WTC11 (cell line): ENCODE measurements around the gene AR.

Experiments
- ATF1 ChIP-seq: sonication (generic); formaldehyde crosslinking; IDR thresholded peaks from 2 replicates; pipeline ENCODE4 v1.8.1; 2023; ENCODE audit warnings: mild to moderate bottlenecking, moderate library complexity, missing genetic modification reagents
- ESRRA ChIP-seq: sonication (generic); formaldehyde crosslinking; IDR thresholded peaks from 2 replicates; pipeline ENCODE4 v1.8.1; 2022; ENCODE audit warnings: mild to moderate bottlenecking, missing genetic modification reagents, borderline replicate concordance
- FOXP1 ChIP-seq: sonication (generic); formaldehyde crosslinking; IDR thresholded peaks from 2 replicates; pipeline ENCODE4 v1.8.0; 2022; ENCODE audit warnings: missing genetic modification reagents, mild to moderate bottlenecking, moderate library complexity, borderline replicate concordance
- GTF2I ChIP-seq: fragments of 250-450 bp; sonication (Bioruptor Pico); conservative IDR thresholded peaks from 2 replicates; pipeline ENCODE4 v1.4.0; 2021; ENCODE audit warnings: mild to moderate bottlenecking
- NFE2L1 ChIP-seq: sonication (generic); formaldehyde crosslinking; IDR thresholded peaks from 2 replicates; pipeline ENCODE4 v1.8.1; 2023; ENCODE audit warnings: missing genetic modification reagents
- TCF7 ChIP-seq: sonication (generic); formaldehyde crosslinking; IDR thresholded peaks from 2 replicates; pipeline ENCODE4 v1.8.0; 2022; ENCODE audit warnings: mild to moderate bottlenecking, low read depth, missing genetic modification reagents, moderate library complexity
- TEAD4 ChIP-seq: sonication (generic); formaldehyde crosslinking; IDR thresholded peaks from 2 replicates; pipeline ENCODE4 v1.8.0; 2022; ENCODE audit warnings: mild to moderate bottlenecking, missing genetic modification reagents
- ZNF219 ChIP-seq: sonication (generic); formaldehyde crosslinking; IDR thresholded peaks from 2 replicates; pipeline ENCODE4 v1.8.0; 2023; ENCODE audit warnings: missing genetic modification reagents, mild to moderate bottlenecking, borderline replicate concordance
- ZNF232 ChIP-seq: sonication (generic); formaldehyde crosslinking; IDR thresholded peaks from 2 replicates; pipeline ENCODE4 v1.8.0; 2022; ENCODE audit warnings: mild to moderate bottlenecking, missing genetic modification reagents
- TF ChIP-seq, protein P1 (sequence below): fragments of 200-600 bp; IDR thresholded peaks from 2 replicates; pipeline ENCODE4 v1.8.0; 2022; ENCODE audit warnings: antibody characterized with exemption
- TF ChIP-seq, protein P2 (sequence below): sonication (generic); formaldehyde crosslinking; IDR thresholded peaks from 2 replicates; pipeline ENCODE4 v1.8.1; 2022; ENCODE audit warnings: low read depth, mild to moderate bottlenecking, moderate library complexity, missing genetic modification reagents, borderline replicate concordance
- TF ChIP-seq, protein P3 (sequence below): sonication (generic); formaldehyde crosslinking; IDR thresholded peaks from 2 replicates; pipeline ENCODE4 v1.8.0; 2023; ENCODE audit warnings: mild to moderate bottlenecking, missing genetic modification reagents
- TF ChIP-seq, protein P4 (sequence below): sonication (generic); formaldehyde crosslinking; conservative IDR thresholded peaks from 2 replicates; pipeline ENCODE4 v1.8.1; 2022; ENCODE audit warnings: mild to moderate bottlenecking, missing genetic modification reagents

DNA sequence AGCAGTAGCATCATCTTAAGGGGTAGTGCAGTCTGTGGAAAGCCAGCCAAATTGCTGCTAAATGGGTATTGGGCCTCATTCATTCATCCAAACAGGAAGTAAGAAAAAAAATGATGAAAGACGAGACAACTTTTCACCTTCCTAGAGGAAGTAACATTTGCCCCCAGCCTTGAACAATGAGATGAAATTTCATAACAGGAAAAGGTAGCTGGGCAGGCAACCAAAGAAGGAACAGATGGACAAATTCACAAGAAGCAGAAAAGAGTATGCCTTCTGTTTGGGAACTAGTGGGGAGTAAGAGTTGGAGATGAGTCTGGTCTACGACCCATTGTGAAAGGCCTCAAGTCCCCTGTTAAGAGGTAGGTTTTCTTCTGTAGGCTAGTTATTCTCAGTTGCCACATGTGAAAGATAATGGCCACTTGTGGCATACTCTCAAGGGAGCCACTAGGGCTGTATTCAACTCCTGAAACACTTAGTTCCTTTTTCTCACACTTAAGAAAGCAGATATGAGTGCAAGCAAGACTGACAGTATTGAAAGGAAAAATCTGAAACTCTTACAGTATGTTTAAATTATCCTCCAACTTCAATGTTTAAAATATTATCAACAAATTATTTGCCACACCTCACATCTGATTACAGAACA, 190.4 kb downstream of the AR start:
- TF ChIP-seq, protein P1, sequence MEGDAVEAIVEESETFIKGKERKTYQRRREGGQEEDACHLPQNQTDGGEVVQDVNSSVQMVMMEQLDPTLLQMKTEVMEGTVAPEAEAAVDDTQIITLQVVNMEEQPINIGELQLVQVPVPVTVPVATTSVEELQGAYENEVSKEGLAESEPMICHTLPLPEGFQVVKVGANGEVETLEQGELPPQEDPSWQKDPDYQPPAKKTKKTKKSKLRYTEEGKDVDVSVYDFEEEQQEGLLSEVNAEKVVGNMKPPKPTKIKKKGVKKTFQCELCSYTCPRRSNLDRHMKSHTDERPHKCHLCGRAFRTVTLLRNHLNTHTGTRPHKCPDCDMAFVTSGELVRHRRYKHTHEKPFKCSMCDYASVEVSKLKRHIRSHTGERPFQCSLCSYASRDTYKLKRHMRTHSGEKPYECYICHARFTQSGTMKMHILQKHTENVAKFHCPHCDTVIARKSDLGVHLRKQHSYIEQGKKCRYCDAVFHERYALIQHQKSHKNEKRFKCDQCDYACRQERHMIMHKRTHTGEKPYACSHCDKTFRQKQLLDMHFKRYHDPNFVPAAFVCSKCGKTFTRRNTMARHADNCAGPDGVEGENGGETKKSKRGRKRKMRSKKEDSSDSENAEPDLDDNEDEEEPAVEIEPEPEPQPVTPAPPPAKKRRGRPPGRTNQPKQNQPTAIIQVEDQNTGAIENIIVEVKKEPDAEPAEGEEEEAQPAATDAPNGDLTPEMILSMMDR, result no peak
- no peak for TF ChIP-seq FOXP1
- TF ChIP-seq ESRRA (CRISPR knock-in tag), result no peak
- TF ChIP-seq NFE2L1 (CRISPR knock-in tag), result no peak
- TF ChIP-seq, protein P2, sequence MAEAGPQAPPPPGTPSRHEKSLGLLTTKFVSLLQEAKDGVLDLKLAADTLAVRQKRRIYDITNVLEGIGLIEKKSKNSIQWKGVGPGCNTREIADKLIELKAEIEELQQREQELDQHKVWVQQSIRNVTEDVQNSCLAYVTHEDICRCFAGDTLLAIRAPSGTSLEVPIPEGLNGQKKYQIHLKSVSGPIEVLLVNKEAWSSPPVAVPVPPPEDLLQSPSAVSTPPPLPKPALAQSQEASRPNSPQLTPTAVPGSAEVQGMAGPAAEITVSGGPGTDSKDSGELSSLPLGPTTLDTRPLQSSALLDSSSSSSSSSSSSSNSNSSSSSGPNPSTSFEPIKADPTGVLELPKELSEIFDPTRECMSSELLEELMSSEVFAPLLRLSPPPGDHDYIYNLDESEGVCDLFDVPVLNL (CRISPR knock-in tag), result no peak
- no peak for TF ChIP-seq ZNF219 (CRISPR knock-in tag)
- TF ChIP-seq TCF7 (CRISPR knock-in tag), result no peak
- TF ChIP-seq TEAD4 (CRISPR knock-in tag), result no peak
- no peak for TF ChIP-seq GTF2I (CRISPR knock-in tag)
- no peak for TF ChIP-seq ATF1 (CRISPR knock-in tag)
- no peak for TF ChIP-seq ZNF232
- TF ChIP-seq, protein P3, sequence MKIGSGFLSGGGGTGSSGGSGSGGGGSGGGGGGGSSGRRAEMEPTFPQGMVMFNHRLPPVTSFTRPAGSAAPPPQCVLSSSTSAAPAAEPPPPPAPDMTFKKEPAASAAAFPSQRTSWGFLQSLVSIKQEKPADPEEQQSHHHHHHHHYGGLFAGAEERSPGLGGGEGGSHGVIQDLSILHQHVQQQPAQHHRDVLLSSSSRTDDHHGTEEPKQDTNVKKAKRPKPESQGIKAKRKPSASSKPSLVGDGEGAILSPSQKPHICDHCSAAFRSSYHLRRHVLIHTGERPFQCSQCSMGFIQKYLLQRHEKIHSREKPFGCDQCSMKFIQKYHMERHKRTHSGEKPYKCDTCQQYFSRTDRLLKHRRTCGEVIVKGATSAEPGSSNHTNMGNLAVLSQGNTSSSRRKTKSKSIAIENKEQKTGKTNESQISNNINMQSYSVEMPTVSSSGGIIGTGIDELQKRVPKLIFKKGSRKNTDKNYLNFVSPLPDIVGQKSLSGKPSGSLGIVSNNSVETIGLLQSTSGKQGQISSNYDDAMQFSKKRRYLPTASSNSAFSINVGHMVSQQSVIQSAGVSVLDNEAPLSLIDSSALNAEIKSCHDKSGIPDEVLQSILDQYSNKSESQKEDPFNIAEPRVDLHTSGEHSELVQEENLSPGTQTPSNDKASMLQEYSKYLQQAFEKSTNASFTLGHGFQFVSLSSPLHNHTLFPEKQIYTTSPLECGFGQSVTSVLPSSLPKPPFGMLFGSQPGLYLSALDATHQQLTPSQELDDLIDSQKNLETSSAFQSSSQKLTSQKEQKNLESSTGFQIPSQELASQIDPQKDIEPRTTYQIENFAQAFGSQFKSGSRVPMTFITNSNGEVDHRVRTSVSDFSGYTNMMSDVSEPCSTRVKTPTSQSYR, result no peak
- TF ChIP-seq, protein P4, sequence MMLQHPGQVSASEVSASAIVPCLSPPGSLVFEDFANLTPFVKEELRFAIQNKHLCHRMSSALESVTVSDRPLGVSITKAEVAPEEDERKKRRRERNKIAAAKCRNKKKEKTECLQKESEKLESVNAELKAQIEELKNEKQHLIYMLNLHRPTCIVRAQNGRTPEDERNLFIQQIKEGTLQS, result no peak
